Measurements from ENCODE around the gene CDC34.
A peak's percentile ranks its signal among the peaks of the same experiment; 100 is the strongest.

The CDC34 gene

DNA sequence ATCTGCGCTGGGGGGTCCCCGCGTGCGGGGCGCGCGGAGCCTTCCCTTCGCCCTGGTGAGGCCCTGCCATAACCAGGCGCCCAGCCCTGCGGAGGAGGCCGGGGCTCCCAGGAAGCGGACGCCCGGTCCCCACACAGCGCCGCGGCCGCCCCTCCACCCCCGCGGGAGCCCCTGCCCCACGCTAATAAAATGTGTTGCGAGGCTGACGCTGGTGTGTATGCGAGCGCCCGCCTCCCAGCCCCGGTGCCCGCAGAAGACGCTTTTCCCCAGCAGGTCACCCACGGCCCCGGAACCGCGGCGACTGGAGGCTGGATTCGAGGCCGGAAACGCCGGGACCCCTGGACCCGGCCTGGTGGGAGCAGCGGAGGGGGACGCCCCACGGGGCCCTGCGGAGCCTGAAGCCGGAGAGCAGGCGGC, 12.1 kb upstream of the CDC34 start:
- no peak for DNase-seq (ENCODE audit: low read depth, low spot score)

DNA sequence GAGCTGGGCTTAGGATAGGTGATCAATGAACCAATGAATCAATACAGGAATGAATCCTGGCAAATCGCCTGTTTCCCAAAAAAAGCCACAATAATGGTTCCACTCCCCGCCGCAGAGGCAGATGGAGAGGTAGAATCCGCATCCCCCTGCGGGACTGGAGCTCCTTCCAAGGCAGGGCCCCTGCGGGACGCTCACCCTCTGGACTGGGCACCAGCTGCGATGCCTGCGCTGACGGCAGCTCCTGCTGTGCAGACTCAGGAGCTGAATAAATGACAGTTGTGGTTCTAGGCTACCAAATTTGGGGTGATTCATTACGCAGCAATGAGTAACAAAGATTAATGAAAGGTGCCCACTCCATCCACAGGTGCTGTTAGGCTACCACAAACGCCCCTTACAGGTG, 8.8 kb upstream of the CDC34 start:
- no peak for DNase-seq (ENCODE audit: low read depth, low spot score)

DNA sequence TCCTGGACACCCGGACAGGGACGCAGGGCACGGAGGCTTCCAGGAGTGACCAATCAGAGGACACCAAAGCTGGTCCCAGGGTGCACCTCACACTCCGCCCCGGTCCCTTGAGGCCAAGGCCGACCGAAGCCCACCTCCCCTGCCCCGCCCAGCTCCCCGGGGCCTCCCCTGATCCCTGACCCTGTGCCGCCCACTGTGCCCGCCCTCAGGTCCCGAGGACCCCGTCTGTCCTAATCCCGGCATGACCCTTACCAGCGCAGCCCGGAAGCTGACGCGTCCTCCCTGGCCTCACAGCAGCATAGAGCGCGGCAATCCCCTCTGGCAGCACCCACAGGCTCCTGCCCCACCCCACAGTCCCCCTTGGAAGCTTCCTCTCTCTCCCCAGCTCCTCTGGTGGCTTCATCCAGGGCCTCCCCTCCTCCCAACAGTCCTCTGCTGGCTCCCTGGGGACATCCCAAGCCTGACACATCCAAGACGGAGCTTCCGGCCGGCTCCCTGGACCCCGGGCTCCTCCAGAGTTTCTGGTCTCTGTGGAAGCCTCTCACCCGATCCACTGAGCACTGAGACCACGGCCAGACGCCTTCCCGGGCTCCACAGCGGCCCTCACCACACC, 7.4 kb upstream of the CDC34 start:
- DNase-seq (ENCODE audit: low read depth, low spot score): no peak

DNA sequence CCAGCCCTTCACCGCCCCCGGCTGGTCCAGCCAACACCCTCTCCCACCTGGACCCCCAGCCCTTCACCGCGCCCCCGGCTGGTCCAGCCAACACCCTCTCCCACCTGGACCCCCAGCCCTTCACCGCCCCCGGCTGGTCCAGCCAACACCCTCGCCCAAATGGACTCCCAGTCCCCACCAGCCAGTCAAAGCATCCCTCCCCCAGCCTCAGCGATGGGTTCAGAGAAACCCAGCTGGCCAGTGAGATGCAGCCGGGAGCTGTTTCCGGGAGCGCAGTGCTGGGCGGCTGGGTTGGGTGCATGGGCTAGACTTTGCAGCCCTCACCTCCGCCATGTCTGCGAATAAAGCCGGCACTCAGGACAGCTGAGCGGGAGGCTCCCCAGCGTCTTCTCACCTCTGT, 6.5 kb upstream of the CDC34 start:
- no peak for DNase-seq (ENCODE audit: low read depth, low spot score)

DNA sequence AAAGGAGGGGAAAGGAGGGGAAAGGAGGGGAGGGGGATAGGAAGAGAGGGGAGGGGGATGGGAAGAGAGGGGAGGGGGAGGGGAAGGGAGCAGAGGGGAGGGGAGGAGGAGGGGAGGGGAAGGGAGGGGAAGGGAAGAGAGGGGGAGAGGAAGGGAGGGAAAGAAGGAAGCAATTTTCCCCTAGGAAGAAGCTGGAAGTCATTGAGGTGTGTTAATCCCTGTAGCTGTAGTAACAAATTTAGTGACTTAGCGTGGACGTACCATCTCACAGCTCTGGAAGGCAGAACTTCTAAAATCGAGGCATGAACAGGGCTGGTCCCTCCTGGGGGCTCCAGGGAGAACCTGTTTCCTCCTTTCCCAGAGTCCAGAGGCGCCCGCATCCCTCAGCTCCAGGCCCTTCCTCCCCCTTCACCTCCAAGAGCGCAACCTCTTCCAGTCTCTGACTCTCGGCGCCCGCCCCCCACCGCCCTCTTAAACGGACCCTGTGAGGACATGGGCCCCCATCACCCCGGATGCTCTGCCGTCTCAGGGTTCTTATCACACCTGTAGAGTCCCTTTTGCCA, 5.6 kb upstream of the CDC34 start:
- no peak for DNase-seq (ENCODE audit: low read depth, low spot score)

DNA sequence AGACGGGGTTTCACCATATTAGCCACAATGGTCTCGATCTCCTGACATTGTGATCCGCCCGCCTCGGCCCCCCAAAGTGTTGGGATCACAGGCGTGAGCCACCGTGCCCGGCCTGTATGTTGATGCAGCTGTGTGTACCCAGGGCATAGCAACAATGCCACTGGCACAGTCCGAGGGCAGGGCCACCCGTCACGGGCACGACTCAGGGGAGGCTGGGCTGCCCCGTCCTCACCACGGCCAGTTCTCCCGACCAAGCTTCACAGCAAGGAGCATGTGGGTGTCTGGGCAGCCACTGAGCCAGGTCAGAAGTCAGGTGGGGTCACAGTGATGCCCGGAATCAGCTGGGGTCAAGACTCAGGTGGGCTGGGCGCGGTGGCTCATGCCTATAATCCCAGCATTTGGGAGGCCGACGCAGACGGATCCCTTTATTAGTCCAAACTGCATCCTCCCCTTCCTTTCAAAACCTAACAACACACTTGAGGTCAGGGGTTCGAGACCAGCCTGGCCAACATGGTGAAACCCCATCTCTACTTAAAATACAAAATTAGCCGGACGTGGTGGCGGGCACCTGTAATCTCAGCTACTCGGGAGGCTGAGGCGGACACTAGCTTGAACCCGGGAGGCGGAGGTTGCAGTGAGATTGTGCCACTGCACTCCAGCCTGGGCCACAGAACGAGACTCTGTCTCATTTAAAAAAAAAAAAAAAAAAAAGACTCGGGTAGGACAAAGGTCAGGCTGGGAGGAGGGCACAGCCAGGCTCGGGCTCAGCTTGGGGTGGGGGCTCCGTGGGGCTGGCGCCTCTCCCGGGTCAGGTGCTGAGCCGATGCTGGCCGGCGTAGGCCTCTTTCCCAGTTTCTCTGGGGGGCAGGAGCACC, 1.2 kb upstream of the CDC34 start:
- DNase-seq (ENCODE audit: low read depth, low spot score): no peak

DNA sequence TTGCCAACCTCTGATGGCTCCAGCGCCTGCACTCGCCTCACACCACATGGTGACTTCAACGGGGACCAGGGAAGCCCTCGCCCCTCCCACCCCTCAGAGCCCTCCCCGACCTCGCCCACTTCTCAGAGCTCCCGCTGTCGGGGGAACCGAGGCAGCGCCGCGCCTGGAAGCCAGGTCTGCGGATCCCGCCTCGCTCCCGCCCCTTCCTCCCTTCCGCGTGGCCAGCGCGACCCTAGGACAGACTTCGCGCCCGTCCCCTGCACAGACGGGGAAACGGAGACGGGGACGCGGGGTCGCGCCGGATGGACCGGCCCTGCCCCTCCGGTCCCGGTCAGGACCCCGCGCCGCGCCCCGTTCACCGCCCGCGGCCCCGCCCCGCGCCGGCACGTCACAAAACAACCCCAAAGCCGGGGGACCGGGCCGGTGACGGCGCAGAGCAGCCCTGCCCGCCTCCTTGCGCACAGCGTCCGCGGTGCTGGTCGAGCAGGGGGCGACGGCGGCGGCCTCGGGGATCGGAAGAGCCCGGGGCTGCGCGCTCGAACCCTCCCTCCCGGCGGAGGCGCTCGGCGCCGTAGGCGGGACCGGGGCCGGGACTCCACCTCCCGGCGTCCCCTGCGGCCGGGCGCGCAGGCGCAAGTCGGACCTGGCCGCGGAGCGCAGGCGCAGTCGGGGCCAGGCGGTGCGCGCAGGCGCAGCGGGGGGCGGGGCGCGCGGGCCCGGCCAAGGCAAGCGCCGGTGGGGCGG, 379 bp upstream of the CDC34 start:
- peak; percentile 62 for DNase-seq (ENCODE audit: low read depth, low spot score)

DNA sequence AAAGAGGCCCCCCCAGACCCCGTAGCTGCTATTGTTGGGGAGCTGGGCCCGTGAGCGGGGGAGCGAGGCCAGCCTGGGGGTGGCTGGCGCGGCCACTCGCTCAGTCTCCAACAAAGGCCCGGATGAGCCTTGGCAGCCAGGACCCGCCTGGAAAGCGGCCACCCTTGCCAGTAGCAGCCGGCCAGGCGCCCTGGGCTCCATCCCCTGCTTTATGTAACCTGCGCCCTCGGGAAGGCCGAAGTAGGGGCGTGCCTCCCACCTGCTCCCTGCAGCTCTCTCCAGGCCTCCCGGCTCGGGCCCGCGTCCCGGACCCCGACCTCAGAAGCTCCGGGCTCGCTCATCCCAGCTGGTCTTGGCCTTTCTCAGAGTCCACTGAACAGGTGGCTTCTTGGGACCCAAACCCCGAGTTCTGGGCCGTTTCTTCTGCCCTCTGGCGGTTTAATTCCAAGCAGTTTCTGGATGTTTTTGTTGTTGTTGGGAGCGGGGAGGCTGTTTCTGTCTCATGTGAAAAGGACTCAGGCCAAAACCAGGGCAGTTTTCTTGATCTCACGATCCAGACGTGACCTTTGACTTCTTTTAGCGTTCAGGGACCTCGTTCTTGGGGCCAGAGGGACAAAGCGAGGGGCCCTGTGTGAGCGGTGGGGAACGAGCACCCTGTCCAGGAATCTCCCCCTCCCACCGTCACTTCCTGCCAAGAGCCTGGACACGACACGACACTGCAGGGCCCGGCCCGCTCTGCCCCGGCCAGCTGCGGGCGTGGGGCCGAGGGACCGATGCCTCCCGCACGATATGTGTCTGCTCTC, 1.2 kb downstream of the CDC34 start:
- DNase-seq (ENCODE audit: low read depth, low spot score): peak; percentile 37

DNA sequence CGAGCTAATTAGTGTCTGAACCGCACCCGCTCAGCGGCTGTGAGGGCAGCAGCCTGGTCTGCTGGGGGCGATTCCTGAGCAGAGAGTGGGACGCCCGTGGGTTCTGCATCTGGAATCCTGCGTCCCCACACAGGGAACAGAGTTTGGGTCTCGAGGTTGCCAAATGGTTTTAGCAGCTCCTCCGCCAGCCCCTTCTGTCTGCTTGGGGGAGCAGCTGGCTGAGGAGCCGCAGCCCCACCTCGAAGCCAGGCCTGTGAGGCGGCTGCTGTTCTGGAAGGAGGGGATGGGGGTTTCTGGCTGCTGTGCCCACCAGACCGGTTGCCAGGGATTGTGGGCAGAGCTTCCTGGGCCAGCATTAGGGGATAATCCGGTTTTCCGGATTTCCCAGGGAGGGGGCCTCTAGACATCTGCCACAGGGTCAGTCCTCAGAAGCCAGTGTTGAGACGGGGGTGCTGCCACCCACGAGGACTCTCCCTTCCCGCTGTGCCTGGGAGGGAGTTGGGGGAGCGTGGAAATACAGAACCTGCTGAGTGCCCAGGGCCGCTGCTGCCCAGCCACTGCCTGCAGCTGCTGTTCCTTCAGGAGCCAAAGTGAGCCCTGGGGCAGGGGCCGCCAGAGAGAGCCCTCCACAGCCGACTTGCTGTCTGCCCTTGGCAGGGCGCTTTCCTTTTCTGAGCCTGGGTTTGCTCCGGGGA, 2.0 kb downstream of the CDC34 start:
- DNase-seq (ENCODE audit: low read depth, low spot score): no peak

DNA sequence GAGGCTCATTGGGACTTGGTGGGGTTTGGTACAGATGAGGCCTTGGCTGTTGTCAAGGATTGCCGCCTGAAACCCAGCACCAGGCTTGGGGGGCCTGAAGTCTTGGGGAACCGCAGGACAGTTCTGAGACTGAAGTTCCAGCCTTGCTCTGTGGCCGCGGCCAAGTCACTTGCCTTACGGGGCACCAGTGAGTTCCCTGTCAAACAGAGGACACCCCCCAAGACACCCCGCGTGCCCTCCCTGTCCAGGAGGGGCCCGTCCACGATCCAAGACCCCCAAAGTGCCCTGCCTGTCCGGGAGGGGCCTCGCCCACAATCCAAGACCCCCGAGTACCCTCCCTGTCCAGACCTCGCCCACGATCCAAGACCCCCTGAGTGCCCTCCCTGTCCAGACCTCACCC, 2.5 kb downstream of the CDC34 start:
- no peak for DNase-seq (ENCODE audit: low read depth, low spot score)

DNA sequence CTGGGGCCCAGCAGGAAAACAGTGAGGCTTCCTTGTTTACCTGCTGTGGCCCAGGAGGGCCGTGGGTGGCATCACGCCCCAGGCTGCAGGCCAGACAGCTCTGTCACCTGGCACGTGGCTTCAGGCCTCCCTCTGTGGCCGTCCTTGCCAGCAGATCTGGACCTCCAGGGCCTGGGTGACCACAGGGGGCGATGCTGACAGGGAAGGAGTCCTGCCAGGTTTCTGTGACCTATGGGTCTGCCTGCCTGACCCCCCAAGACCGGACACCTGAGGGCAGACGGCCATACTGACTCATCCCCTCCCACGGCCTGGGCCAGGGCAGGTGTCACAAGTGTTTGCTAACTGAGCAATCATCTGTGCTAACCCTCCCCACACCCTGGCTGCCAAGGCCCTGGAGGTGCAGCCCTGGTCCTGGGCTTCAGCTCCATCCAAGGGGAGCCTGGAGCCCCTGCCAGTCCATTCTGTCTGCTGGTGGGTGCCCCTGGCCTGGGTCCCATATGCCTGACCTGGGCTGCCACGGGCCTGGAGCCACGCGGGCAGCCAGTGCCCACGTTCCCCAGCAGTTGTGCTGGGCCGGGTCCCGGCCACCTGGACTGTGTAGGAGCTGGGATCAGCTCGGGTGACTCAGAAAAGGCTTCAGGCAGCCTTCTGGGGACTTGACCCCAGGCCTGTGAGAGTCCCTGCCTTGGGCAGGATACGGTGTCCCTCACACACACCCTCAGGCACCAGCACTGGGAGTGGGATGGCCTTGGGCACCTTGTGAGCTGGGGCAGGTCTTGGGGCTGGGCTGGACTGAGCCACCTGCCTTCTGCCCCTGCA, 3.7 kb downstream of the CDC34 start:
- no peak for DNase-seq (ENCODE audit: low read depth, low spot score)

DNA sequence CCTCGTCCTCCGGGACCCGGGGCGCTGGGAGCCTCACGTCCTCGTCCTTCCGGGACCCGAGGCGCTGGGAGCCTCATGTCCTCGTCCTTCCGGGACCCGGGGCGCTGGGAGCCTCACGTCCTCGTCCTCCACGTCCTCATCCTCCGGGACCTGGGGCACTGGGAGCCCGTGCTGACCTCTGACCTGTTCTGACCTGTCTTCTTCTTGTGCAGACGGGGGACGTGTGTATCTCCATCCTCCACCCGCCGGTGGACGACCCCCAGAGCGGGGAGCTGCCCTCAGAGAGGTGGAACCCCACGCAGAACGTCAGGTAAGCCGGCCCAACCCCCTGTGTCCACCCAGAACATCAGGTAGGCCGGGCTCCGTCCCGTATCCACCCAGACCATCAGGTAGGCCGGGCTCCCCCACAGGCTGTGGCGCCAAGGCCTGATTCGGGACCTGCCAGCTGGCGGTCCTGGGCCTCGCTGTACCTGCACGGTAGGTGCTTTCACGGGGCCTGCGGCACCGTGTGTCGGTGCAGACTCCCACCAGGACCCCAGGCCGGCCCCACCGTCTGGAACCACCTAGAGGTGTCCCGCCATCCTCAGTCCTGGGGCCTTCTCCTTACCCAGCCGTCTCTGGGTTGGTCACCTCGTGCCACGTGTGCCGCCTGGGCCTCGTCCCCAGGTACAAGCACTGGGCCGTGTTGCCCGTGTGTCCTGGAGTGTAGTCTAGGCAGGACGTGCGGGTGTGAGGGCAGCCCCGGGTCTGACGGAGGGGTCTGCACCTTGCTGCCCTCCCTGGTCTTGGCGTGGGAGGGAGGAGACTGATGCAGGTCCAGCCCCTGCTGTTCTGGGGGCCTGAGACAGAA, 4.7 kb downstream of the CDC34 start:
- DNase-seq (ENCODE audit: low read depth, low spot score): no peak

DNA sequence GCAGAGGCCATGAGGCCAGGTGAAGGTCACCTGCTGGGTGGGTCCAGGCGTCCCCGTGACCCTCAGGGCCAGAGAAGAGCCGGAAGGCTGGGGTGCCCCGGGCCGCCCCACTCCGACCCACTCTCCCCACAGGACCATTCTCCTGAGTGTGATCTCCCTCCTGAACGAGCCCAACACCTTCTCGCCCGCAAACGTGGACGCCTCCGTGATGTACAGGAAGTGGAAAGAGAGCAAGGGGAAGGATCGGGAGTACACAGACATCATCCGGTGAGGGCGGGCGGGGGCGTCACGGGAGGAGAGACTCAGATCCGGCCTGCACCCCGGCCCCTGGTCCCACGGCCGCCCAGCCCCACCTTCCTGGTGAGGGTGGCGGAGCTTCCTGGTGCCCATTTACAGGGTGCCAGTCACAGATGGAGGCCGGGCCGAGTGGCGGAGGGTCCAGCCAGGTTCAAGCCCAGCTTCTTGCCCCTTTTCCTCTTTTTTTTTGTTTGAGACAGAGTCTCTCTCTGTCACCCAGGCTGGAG, 5.4 kb downstream of the CDC34 start:
- DNase-seq (ENCODE audit: low read depth, low spot score): no peak

DNA sequence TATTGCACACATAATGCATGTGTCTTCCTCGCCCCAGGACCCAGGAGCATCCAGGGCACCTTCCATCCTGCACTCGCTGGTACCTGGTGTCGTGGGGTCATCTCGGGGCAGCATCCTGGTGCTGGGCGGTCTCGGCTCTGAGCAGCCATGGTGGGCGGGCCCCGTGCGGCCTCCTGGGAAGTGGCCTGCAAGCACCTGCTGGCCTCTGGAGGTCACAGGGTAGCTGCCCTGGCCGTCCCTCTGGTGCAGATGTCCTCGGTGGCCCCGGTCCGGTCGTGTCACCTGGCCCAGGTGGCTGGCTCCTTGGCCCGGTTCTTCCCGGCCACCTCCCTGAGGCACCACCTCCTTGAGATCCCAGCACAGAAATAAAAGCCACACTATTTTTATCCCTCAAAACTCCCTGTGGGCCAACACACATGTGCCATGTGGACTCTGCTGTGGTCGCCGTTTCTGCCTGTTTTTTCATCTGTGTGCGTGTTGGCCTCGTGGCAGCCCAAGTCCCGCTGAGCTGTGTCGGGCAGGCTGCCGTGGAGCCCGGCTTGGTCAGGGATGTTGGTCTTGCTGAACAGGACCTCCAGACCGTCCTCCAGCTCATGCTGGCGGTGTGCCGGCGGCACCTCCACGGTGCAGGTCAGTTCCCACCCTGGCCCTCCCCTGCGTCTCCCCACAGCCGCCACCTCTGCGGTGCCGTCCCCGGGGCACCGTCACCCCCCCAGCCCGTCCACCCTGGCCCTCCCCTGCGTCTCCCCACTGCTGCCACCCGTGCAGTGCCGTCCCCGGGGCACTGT, 7.3 kb downstream of the CDC34 start:
- no peak for DNase-seq (ENCODE audit: low read depth, low spot score)

DNA sequence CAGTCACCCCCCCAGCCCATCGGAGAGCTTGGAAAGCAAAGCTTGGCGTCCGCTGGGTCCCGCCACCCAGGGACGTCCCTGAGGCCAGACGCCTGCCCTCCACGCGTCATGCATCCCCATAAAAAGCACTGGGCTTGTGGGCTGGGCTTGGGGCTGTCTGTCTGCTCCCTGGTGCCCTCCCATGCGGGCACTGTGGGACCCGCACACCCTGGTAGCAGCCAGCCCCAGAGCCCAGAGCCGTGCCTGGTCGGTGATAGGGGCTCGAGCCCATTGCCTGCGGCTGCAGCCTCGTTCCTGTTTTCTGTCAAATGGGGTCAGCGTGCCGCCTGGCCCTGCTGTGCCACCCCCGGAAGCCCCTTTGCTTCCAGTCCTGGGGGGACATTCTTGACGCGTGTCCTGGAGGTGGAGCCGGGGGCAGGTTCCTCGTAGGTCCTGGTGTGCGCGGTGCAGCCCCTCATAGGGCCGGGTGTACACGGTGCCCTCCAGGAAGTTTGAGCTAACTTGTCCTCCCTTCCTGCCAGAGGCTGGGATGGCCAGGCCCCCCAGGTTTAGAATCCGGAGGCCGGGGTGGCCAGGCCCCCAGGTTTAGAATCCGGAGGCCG, 8.0 kb downstream of the CDC34 start:
- DNase-seq (ENCODE audit: low read depth, low spot score): no peak

DNA sequence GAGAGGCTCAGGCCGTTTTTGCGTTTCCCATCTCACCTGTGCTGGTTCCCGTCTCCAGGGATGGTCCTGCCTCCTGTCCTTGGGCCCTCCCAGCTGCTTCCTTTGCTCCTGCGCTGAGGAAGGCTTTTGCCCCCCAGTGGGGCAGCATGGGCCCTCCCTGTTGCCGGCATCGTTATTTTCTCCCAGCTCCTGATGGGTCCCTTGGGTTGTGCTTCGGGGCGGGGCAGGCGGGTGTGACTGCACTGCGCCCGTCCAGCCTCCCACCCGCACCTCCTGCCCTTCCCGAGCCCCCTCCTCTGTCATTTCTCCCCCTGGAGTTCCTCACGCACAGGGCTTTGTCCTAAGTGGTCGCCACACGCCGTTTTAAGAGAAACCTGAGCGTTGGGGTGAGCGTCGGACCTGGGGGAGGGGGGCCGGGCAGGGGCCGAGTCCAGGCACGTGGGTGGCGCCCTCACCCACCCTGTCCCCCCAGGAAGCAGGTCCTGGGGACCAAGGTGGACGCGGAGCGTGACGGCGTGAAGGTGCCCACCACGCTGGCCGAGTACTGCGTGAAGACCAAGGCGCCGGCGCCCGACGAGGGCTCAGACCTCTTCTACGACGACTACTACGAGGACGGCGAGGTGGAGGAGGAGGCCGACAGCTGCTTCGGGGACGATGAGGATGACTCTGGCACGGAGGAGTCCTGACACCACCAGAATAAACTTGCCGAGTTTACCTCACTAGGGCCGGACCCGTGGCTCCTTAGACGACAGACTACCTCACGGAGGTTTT, 9.5 kb downstream of the CDC34 start:
- no peak for DNase-seq (ENCODE audit: low read depth, low spot score)

DNA sequence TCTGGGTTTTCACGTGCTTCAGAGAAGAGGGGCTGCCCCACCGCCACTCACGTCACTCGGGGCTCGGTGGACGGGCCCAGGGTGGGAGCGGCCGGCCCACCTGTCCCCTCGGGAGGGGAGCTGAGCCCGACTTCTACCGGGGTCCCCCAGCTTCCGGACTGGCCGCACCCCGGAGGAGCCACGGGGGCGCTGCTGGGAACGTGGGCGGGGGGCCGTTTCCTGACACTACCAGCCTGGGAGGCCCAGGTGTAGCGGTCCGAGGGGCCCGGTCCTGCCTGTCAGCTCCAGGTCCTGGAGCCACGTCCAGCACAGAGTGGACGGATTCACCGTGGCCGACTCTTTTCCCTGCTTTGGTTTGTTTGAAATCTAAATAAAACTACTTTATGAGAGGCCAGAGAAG, 10.1 kb downstream of the CDC34 start:
- DNase-seq (ENCODE audit: low read depth, low spot score): no peak
